ENCODE results near the gene SIL1.

- TF ChIP-seq POLR2AphosphoS5 (IDR thresholded peaks at IDR 0.05) (no peak), CTCF (IDR thresholded peaks at IDR 0.05) (no peak), POLR2A (IDR thresholded peaks at IDR 0.05; ENCODE audit: low read depth) (no peak)
Observed at GRCh38 chr5:139167952-139168720, 30.0 kb downstream of the SIL1 start.

Data from esophagus muscularis mucosa (tissue), 3 donors.